Tibial artery (tissue), 4 donors: Measurements from ENCODE around the gene NTM.

Experiments used
- DNase-seq, 2 donors: peaks; one replicate each; pipeline ENCODE4 v3.0.0-alpha.2; 2019
- H3K27ac ChIP-seq, 2 donors: fragments of 200-600 bp; sonication (generic) in 1 of 2; 1 replicate in 1 of 2; 2 replicates in 1 of 2; pipeline ENCODE4 v1.5.1; 2018 to 2019; ENCODE audit warnings: mild to moderate bottlenecking in 1 of 2
- H3K27me3 ChIP-seq, 2 donors: fragments of 200-600 bp; sonication (generic) in 1 of 2; one replicate each; pipeline versions ENCODE4 v1.5.1 to v1.6.0; 2016 to 2019
- H3K36me3 ChIP-seq, 3 donors: fragments of 200-600 bp; sonication (generic) in 2 of 3; one replicate each; pipeline ENCODE4 v1.5.1; 2016 to 2019; ENCODE audit warnings: mild to moderate bottlenecking in 2 of 3
- H3K4me1 ChIP-seq, 4 donors: fragments of 200-600 bp; sonication (generic) in 2 of 4; 1 replicate in 3 of 4; 2 replicates in 1 of 4; pipeline ENCODE4 v1.5.1; 2016 to 2019
- H3K4me3 ChIP-seq, 2 donors: fragments of 200-600 bp; sonication (generic) in 1 of 2; 1 replicate in 1 of 2; 2 replicates in 1 of 2; pipeline ENCODE4 v1.5.1; 2018 to 2019; ENCODE audit warnings: mild to moderate bottlenecking in 2 of 2
- H3K9me3 ChIP-seq, 3 donors: fragments of 200-600 bp; sonication (generic) in 1 of 3; one replicate each; pipeline ENCODE4 v1.5.1; 2016 to 2019
- intact Hi-C: fragments of 100-400 bp; cut with DNase I; formaldehyde crosslinking; loops from one replicate; pipeline ENCODE4 v1.15.0; 2023; ENCODE audit warnings: low total_unique reads
- TF ChIP-seq, protein P1 (sequence below), 2 experiments: fragments of 200-600 bp in 1 of 2; fragments of 450-650 bp in 1 of 2; IDR thresholded peaks; one replicate each; pipeline ENCODE4 v1.5.1; 2017 to 2019; ENCODE audit warnings: antibody characterized with exemption in 2 of 2, mild to moderate bottlenecking in 1 of 2, moderate library complexity in 1 of 2

The NTM gene

GRCh38 chr11:132311703-132312102 lies 941.3 kb downstream of the NTM start:
- intact Hi-C loops, result loop anchor here (2.0 kb wide), 1 partner anchor 27 kb away; no protein-coding TSS in a partner anchor
- no peak overlapping the region for H3K27ac ChIP-seq
- TF ChIP-seq, protein P1, sequence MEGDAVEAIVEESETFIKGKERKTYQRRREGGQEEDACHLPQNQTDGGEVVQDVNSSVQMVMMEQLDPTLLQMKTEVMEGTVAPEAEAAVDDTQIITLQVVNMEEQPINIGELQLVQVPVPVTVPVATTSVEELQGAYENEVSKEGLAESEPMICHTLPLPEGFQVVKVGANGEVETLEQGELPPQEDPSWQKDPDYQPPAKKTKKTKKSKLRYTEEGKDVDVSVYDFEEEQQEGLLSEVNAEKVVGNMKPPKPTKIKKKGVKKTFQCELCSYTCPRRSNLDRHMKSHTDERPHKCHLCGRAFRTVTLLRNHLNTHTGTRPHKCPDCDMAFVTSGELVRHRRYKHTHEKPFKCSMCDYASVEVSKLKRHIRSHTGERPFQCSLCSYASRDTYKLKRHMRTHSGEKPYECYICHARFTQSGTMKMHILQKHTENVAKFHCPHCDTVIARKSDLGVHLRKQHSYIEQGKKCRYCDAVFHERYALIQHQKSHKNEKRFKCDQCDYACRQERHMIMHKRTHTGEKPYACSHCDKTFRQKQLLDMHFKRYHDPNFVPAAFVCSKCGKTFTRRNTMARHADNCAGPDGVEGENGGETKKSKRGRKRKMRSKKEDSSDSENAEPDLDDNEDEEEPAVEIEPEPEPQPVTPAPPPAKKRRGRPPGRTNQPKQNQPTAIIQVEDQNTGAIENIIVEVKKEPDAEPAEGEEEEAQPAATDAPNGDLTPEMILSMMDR (IDR thresholded peaks at IDR 0.05), result no peak

GRCh38 chr11:132312161-132312560 lies 941.7 kb downstream of the NTM start:
- H3K27ac ChIP-seq, result no peak overlapping the region
- no peaks in the 10 kb centered on the region for H3K36me3 ChIP-seq
- H3K27me3 ChIP-seq, result no peaks in the 10 kb centered on the region
- H3K4me1 ChIP-seq, result no peaks in the 10 kb centered on the region
- no peaks in the 10 kb centered on the region for H3K9me3 ChIP-seq
- TF ChIP-seq, protein P1 (IDR thresholded peaks at IDR 0.05), result no peak
- no peak for DNase-seq
- intact Hi-C loops, result no loop called here
- H3K4me3 ChIP-seq, result no peak overlapping the region

More at GRCh38 chr11:132311703-132312102, 941.3 kb downstream of the NTM start:
- H3K4me3 ChIP-seq, result no peak overlapping the region
- no peak for DNase-seq
- H3K4me1 ChIP-seq, result no peaks in the 10 kb centered on the region
- H3K9me3 ChIP-seq, result no peaks in the 10 kb centered on the region
- no peaks in the 10 kb centered on the region for H3K27me3 ChIP-seq
- no peaks in the 10 kb centered on the region for H3K36me3 ChIP-seq

GRCh38 chr11:132312701-132313111 lies 942.3 kb downstream of the NTM start:
- intact Hi-C loops, result no loop called here
- no peak overlapping the region for H3K27ac ChIP-seq
- TF ChIP-seq, protein P1 (IDR thresholded peaks at IDR 0.05), result no peak
- H3K27me3 ChIP-seq, result no peaks in the 10 kb centered on the region
- no peak for DNase-seq
- H3K9me3 ChIP-seq, result no peaks in the 10 kb centered on the region
- H3K4me3 ChIP-seq, result no peak overlapping the region
- no peaks in the 10 kb centered on the region for H3K4me1 ChIP-seq
- H3K36me3 ChIP-seq, result no peaks in the 10 kb centered on the region

GRCh38 chr11:132314911-132315455 lies 944.6 kb downstream of the NTM start:
- Histone ChIP-seq H3K9me3 (no peaks in the 10 kb centered on the region), H3K4me1 (no peaks in the 10 kb centered on the region), H3K4me3 (no peak overlapping the region), H3K27me3 (no peaks in the 10 kb centered on the region), H3K36me3 (no peaks in the 10 kb centered on the region), H3K27ac (no peak overlapping the region)
- TF ChIP-seq, protein P1 (IDR thresholded peaks at IDR 0.05), result no peak
- no peak for DNase-seq
- intact Hi-C loops, result no loop called here

- intact Hi-C loops, result no loop called here
- Histone ChIP-seq H3K4me1 (no peaks in the 10 kb centered on the region), H3K4me3 (no peak overlapping the region), H3K36me3 (no peaks in the 10 kb centered on the region), H3K27me3 (no peaks in the 10 kb centered on the region), H3K27ac (no peak overlapping the region), H3K9me3 (no peaks in the 10 kb centered on the region)
- no peak for DNase-seq
- TF ChIP-seq, protein P1 (IDR thresholded peaks at IDR 0.05), result no peak
Measured at GRCh38 chr11:132315696-132316095, 945.3 kb downstream of the NTM start.
